AG10803 (cell line): ENCODE results near the gene HPDL.
"Not testable (repeated sequence)": the region's sequence is repeated elsewhere in the genome, so short reads cannot be mapped to it uniquely, and the experiment has no call there.

Experiments
- DNase-seq: peaks from one replicate; pipeline ENCODE4 v3.0.0; 2010; ENCODE audit warnings: low read depth
- H3K4me3 ChIP-seq: 2 replicates; pipeline ENCODE4 v1.5.1; 2011; ENCODE audit warnings: mild to moderate bottlenecking, low read length, control low read depth
- CTCF ChIP-seq: conservative IDR thresholded peaks from 2 replicates; pipeline ENCODE4 v1.5.1; 2011; ENCODE audit warnings: mild to moderate bottlenecking, low read length, control low read depth, inconsistent platforms

HPDL gene

DNA sequence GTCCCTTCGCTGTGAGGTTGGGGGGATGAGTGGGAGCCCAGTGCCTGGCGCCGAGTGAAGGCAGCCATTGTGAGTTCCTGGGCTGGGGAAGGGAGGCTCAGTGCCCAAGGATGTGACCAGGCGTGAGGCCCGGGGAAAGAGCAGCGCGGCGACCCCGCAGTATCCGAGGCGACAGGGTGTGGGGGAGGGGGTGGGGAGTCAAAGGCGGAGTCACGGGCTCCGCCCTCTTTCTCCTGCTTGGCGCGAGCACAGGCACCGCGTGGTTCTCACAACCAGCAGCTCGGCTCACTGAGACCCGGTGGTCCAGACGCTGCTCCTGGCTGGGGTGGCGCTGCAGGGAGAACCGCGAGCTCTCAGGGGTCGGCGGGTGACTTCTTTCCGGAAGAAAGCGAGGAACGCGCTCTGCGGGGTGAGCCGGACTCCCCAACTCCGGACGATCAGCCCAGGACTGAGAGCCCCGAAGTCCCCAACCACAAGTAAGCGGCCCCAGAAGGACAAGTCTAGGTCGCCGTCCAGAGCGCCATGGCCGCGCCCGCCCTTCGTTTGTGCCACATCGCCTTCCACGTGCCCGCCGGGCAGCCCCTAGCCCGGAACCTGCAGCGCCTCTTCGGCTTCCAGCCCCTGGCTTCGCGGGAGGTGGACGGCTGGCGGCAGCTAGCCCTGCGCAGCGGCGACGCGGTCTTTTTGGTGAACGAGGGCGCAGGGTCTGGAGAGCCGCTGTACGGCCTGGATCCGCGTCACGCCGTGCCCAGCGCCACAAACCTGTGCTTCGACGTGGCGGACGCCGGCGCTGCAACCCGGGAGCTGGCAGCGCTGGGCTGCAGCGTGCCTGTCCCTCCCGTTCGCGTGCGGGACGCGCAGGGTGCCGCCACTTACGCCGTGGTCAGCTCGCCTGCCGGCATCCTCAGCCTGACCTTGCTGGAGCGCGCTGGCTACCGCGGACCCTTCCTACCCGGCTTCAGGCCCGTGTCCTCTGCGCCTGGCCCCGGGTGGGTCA lies at the start of gene HPDL:
Gene HPDL, plus strand, starts transcription at position 269 of the 997 bp plus-strand sequence. Its CDS starts 254 bp downstream, at position 523.
- peak; percentile 32 for DNase-seq
- H3K4me3 ChIP-seq = peak within 1 kb of the TSS; percentile 65
- TF ChIP-seq CTCF = no peak

DNA sequence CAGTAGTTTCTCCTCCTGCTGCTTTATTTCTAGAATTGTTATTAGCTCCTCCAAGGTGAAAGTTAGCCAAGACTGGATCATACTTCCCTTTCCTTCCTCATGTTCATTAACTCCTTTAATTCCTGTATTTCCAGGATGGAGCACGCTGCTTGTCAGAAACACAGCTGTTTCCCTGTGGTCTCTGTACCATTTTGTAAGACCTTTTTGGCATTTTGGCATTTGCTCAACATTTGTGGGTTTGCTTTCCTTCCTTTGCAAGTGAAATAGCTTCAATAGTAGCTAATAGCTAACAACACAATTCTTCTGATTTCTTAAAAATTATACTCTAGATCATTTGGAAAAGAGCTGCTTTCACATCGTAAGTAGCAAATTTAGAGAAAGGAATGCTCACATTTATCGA lies 44.3 kb upstream of the HPDL start:
- DNase-seq = peak; percentile 11
- TF ChIP-seq CTCF = no peak
- H3K4me3 ChIP-seq = no peak overlapping the region

DNA sequence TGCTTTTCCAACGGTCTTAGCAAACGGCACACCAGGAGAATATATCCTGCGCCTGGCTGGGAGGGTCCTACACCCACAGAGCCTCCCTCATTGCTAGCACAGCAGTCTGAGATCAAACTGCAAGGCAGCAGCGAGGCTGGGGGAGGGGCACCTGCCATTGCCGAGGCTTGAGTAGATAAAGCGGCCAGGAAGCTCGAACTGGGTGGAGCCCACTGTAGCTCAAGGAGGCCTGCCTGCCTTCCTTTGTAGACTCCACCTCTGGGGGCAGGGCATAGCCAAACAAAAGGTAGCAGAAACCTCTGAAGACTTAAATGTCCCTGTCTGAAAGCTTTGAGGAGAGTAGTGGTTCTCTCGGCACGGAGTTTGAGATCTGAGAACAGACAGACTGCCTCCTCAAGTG lies 41.8 kb upstream of the HPDL start:
- H3K4me3 ChIP-seq, DNase-seq: not testable (repeated sequence)

GRCh38 chr1:45286521-45286920 lies 40.2 kb upstream of the HPDL start:
- not testable (repeated sequence) for H3K4me3 ChIP-seq, DNase-seq

DNA sequence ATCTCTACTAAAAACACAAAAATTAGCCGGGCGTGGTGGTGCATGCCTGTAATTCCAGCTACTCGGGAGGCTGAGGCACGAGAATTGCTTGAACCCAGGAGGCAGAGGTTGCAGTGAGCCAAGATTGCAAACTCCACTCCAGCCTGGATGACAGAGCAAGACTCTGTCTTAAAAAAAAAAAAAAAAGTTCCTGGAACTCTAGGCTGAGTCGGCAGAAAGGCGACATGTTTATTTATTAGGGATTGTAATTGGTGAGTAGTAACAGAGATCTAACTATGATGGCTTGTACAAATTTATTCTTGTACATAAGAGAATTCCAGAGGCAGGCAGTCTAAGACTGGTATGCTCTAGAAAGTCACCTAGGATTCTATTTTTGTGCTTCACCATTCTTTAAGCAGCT lies 35.7 kb upstream of the HPDL start:
- DNase-seq = not testable (repeated sequence)

GRCh38 chr1:45291716-45292115 lies 35.0 kb upstream of the HPDL start:
- TF ChIP-seq CTCF = no peak
- H3K4me3 ChIP-seq = no peak overlapping the region
- DNase-seq = no peak

More for the DNA sequence above, 35.7 kb upstream of the HPDL start:
- not testable (repeated sequence) for H3K4me3 ChIP-seq

- H3K4me3 ChIP-seq = no peak overlapping the region
- no peak for DNase-seq
- TF ChIP-seq CTCF = no peak
These were observed 28.9 kb upstream of the HPDL start for GRCh38 chr1:45297666-45298356.

DNA sequence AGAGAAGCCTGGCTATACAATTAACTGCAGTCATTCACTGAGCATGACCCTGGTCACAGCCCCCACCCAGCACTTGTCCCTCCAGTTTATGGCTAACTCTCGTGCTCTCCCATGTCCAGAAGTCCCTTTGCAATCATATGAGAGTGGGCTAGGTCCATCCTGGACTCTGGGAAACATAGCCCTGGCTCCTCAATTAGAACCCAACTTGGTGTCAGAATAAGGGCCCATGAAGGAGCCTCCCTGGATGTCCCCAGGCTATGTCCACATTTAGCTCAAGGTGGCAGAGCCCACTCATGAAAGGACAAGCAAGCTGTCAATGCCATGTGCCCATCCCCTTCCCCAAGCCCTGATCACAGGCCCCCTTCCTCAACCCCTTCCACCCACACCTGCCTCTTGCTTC lies 27.4 kb upstream of the HPDL start:
- TF ChIP-seq CTCF = no peak
- H3K4me3 ChIP-seq = no peak overlapping the region
- DNase-seq = no peak
